ENCODE results near the gene ZBTB33.

Gene ZBTB33, protein sequence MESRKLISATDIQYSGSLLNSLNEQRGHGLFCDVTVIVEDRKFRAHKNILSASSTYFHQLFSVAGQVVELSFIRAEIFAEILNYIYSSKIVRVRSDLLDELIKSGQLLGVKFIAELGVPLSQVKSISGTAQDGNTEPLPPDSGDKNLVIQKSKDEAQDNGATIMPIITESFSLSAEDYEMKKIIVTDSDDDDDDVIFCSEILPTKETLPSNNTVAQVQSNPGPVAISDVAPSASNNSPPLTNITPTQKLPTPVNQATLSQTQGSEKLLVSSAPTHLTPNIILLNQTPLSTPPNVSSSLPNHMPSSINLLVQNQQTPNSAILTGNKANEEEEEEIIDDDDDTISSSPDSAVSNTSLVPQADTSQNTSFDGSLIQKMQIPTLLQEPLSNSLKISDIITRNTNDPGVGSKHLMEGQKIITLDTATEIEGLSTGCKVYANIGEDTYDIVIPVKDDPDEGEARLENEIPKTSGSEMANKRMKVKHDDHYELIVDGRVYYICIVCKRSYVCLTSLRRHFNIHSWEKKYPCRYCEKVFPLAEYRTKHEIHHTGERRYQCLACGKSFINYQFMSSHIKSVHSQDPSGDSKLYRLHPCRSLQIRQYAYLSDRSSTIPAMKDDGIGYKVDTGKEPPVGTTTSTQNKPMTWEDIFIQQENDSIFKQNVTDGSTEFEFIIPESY

GRCh38 chrX:120250522-120251271 is at the start of gene ZBTB33:
ZBTB33 (plus strand) TSS chrX:120250812; CDS start chrX:120253416, 2,604 bp downstream.
- peak; percentile 72 to 74 for DNase-seq (ENCODE audit: low read depth in 2 of 2)

- no peak for DNase-seq (ENCODE audit: low read depth in 2 of 2)
These were observed 49.8 kb upstream of the ZBTB33 start for GRCh38 chrX:120200851-120201250.

DNA sequence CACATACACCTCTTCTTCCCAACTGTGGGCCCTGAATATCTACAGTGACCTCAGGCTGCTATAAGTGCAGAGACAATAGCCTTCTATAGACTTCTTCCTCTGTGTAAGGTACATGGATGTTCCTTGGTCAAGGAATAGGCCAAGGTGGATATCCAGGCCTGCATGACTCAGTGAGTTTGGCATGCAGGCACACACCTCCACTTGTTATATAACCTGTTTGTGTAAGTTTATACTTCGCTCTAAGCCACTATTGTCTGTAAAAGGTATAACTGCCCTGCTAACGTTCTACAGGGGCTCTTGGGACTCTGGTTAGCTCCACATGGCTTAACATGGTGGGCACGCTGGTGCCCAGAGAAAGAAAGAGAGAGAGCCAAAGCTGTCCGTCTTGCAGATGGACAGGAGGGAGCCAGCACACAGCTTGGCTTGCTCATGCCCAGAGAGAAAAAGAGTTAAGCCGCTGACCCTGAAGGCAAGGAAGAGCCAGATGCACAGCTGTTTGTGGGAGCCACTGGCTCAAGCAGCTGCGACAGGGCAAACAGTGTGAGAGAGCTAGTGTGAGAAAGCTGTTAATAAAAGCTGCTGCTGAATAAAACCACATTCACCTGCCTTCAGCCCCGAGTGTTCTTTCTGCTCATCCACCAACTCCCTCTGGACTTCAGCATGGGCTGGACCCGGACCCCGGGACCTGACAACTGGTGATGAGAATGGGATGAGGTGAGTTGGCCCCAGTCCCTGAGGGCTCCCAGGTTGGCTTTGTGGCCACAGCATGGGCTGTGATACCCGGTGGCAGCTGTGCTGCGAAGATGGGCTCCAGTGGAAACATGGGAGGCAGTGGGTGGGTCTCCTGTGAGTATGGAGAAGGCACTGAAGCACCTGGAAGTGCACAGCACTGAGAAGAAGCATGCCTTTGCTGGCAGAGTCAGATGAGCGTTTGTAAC is 44.5 kb upstream of the ZBTB33 start:
- no peak for DNase-seq (ENCODE audit: low read depth in 2 of 2)

DNA sequence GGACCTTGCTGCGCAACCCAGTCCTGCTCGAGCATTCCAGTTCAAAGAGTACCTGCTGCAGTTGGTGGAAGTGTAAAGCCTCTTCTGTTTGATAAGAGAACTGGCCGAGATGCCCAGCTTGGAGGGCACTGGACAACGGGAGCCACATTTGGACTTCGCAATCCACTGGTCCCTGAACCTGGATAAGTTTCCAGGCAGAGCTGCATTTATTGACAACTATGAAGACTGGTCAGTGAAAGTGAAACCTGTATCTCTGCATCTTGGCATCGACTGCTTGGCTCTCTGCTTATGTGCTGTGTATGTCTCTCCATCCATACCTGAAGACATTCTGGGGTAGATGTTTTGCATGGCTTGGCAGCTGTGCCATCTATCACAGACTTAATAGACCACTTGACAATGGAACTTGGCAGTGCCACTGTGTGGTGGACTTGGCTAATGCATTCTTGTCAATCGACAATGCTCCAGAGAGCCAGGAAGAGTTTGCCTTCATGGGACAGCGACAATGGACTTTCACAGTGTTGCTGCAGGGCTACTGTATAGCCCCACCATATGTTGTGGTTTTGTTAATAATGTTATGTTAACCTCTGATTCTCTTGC is 43.5 kb upstream of the ZBTB33 start:
- DNase-seq (ENCODE audit: low read depth in 2 of 2) = no peak

GRCh38 chrX:120213438-120214265 is 37.0 kb upstream of the ZBTB33 start:
- peak; percentile 15 to 31 for DNase-seq (ENCODE audit: low read depth in 2 of 2)

DNA sequence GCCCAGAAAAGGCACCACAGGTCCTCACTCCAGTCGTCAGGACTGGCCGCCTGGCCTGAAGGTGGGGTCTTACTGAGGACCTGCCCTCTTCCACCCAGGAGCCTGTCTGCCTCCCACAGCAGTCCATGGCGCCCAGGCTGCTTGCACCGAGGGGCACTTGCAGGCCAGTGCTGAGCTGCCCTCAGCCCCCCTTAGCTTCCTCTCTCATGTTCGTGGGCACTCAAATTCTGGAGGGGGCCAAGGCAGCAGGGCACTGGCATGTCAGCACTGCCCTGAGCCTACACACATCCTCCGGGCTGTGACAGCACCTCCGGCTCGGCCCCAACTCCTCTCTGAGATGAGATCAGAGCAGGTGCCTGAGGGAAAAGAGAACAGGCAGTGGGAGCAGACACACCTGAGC is 27.2 kb upstream of the ZBTB33 start:
- DNase-seq (ENCODE audit: low read depth in 2 of 2) = no peak

GRCh38 chrX:120224388-120224787 is 26.2 kb upstream of the ZBTB33 start:
- DNase-seq (ENCODE audit: low read depth in 2 of 2) = no peak

DNA sequence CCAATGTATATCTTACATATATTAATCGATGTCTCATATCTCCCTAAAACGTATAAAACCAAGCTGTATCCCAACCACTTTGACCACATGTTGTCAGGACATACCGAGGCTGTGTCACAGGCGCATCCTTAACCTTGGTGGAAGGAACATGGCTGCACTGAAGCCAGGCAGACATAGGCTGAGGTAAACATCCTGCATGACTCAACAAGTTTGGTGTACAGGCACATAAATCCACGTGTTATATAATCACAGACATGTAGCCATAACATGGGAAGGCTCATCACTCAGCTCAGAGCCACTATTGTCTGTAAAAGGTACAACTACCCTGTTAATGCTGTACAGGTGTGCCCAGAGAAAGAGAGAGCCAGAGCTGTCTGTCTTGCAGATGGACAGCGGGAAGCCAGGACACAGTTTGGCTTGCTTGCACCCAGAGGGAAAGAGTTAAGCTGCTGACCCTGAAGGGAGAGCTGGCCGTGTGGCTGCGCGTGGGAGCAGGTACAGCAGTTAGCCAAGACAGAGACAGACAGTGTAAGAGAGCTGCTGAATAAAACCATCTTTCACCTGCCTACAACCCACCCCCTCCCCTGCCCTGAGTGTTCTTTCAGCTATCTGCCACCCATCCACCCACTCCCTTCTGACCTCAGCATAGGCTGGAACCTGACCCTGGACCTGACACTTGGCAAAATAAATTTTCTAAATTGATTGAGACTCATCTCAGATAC is 22.3 kb upstream of the ZBTB33 start:
- DNase-seq (ENCODE audit: low read depth in 2 of 2) = no peak

- no peak for DNase-seq (ENCODE audit: low read depth in 2 of 2)
These were observed 15.3 kb upstream of the ZBTB33 start for GRCh38 chrX:120235284-120235683.

DNA sequence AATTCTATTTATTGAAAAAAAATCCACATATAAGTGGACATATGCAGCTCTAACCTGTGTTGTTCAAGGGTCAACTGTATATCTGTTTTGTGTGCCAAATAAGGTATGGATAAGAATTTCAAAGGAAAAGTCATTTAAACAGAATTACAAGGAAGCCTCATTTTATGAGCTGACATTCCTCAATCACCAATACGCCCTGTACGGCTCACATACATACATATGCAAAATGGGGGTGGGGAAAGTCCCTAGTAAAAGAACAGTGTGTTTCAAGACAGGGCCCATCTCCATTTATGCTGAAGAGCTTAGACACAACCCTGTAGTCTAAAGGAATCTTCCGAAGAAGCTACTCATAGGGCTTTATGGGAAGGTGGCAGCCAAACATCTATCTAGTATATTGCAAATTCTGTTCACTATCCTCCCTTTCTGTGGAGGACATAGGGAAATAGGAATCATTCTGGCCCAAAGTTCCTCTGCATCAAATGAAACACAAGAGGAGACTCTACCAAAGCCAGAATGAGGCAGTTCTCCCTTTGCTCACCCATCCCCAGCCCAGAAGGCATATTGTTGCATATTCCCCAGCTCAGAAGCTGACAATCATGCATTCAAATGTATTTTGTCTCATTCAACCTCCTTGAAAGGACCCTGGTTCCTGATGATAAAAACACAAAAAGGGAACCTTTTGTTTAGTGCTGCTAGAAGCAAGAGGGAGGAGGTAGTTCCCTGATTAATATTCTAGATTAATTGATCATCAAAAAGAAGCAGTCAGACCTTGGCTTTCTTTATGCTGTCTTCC is 13.7 kb upstream of the ZBTB33 start:
- no peak for DNase-seq (ENCODE audit: low read depth in 2 of 2)

- no peak for DNase-seq (ENCODE audit: low read depth in 2 of 2)
These were observed 11.7 kb upstream of the ZBTB33 start for GRCh38 chrX:120238933-120239332.

DNA sequence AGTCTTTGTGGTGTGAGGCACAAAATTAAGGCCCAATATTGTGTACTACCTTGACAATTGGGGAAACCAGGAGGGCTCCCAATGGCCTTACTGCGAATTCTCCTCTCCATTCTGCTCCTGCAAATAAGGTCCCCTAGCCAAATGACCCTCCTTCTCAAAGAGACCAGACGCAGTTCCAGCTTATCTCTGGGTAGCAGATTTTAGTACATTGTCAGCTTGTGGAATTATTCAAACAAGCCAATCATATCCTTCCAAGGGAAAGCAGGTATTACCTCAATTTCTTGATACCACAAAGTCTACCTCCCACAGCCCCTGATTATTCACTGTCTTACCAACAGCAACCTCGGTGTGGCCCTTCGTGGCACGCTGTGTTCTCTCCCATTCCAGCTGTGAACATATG is 7.8 kb upstream of the ZBTB33 start:
- no peak for DNase-seq (ENCODE audit: low read depth in 2 of 2)

DNA sequence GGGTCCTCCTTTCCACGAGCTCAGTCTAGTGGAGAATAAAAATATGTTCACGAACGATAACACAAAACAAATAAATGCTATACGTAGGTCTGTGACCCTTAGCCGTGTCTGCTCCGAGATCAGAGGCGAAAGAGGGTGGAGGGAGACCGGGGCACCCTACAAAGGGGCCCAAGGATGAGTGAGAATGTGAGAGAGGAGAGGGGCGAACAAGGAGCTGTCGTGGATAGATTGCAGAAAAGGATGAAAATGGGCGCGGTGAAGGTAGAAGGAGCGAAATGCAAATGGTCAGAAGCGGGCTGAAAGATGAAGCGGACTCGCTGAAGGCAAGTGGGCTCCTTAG is 6.2 kb upstream of the ZBTB33 start:
- DNase-seq (ENCODE audit: low read depth in 2 of 2) = no peak

GRCh38 chrX:120244735-120245498 is 5.7 kb upstream of the ZBTB33 start:
- peak; percentile 30 to 35 for DNase-seq (ENCODE audit: low read depth in 2 of 2)

GRCh38 chrX:120251471-120252011 is 929 bp downstream of the ZBTB33 start:
- peak in 1 of 2 donors; percentile 1 for DNase-seq (ENCODE audit: low read depth in 2 of 2)

GRCh38 chrX:120253784-120254183 is 3.2 kb downstream of the ZBTB33 start:
- no peak for DNase-seq (ENCODE audit: low read depth in 2 of 2)

GRCh38 chrX:120260369-120260768 is 9.8 kb downstream of the ZBTB33 start:
- no peak for DNase-seq (ENCODE audit: low read depth in 2 of 2)

Data from stimulated activated CD8-positive, alpha-beta memory T cell treated with anti-CD3 and anti-CD28 coated beads, Interleukin-2, amount 100 ng/mL, for 48 hours (primary cell).